22Rv1 (cell line): ENCODE data around the gene PICALM.
"Not testable (repeated sequence)": the region's sequence is repeated elsewhere in the genome, so short reads cannot be mapped to it uniquely, and the experiment has no call there.

Experiments used
- H3K27ac ChIP-seq: fragments of 450-650 bp; 2 replicates; pipeline ENCODE4 v1.5.1; 2017
- CTCF ChIP-seq: fragments of 450-650 bp; IDR thresholded peaks from 2 replicates; pipeline ENCODE4 v1.5.1; 2017; ENCODE audit warnings: mild to moderate bottlenecking
- ZFX ChIP-seq: fragments of 450-650 bp; IDR thresholded peaks from 2 replicates; pipeline ENCODE4 v1.6.1; 2017; ENCODE audit warnings: antibody characterized with exemption, borderline replicate concordance

PICALM gene

GRCh38 chr11:86099874-86100273 lies 31.0 kb upstream of the PICALM start:
- no peak for TF ChIP-seq ZFX
- TF ChIP-seq CTCF, result no peak
- no peak overlapping the region for H3K27ac ChIP-seq

DNA sequence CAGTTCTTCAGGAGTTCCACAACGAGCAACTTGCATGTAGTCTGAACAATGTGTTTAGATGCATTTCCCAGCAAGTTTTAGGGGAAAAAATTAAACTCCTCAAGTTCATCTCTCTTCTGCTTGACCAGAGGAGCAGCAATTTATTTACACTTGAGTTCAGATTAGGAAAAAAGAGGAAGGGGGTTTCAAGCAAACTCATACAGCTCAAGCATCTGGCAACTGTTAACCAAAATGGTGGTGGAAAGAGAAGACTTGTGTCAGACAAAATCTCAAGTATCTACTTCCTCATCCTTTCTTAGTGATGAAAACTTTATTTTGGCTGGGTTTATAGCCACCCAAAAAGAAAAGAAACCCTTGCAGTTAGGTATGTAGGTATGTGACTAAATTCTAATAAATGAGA lies 29.1 kb upstream of the PICALM start:
- no peak for TF ChIP-seq CTCF
- no peak for TF ChIP-seq ZFX

DNA sequence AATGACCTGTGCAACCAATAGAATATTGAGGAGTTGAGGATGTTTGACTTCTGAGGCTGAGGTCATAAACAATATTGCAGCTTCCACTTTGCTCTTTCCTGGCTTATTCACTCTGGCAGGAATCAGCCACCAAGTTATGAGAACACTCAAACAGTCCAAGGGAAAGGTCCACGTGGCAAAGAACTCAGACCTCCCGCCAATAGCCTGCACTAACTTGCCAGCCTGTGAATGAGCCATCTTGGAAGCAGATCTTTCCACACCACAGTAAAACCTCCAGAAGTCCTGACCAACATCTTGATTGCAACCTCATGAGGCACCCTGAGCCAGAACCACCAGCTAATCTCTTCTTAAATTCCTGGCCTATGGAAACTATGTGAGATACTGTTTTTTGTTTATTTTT lies 22.7 kb upstream of the PICALM start:
- H3K27ac ChIP-seq, result no peak overlapping the region
- TF ChIP-seq ZFX (no peak), CTCF (no peak)

More for the DNA sequence above, 29.1 kb upstream of the PICALM start:
- no peak overlapping the region for H3K27ac ChIP-seq

DNA sequence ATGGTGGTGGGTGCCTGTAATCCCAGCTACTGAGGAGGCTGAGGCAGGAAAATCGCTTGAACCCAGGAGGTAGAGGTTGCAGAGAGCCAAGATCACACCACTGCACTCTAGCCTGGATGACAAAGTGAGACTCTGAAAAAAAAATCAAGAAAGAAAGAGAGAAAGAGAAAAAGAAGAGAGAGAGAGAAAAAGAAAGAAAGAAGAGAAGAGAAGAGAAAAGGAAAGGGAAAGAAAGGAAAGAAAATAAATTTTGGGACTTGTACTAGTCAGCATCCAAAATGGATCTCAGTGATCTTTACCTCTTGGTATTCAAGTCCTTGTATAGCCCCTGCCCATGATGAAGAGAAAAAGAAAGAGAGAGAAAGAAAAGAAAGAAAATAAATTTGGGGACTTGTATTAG lies 22.2 kb upstream of the PICALM start:
- TF ChIP-seq CTCF (no peak), ZFX (no peak)
- no peak overlapping the region for H3K27ac ChIP-seq

- H3K27ac ChIP-seq, result no peak overlapping the region
- no peak for TF ChIP-seq ZFX
- no peak for TF ChIP-seq CTCF
These were observed 20.8 kb upstream of the PICALM start for GRCh38 chr11:86089659-86090058.

DNA sequence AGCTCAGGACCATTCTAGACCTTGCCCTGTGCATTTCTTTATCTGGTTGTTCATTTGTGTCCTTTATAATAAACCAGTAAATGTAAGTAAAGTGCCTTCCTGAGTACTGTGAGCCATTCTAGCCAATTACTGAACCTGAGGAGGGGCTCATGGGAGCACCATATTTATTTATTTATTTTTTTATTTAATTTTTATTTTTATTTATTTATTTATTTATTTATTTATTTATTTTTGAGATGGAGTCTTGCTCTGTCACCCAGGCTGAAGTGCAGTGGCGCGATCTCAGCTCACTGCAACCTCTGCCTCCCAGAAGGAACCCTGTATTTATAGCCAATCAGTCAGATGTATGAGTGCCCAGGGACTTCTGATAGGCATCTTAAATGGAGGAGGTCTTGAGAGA lies 18.8 kb upstream of the PICALM start:
- not testable (repeated sequence) for H3K27ac ChIP-seq

DNA sequence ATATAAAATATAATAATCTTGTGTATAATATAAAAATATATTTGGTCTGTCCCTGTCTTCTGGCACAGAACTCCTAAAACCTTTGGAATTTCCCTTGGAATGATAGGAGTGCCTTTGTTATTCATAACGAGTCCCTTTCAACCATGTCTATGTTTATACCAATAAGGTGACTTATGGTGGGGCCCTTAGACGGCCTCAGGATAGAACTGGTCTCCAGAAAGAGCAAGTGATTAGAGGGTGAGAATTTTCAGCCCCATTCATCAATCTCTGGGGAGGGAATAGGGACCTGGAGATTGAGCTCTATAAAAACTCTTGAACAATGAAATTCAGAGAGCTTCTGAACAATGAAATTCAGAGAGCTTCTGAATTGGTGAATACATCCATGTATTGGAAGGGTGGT lies 18.4 kb upstream of the PICALM start:
- TF ChIP-seq CTCF (no peak), ZFX (no peak)
- no peak overlapping the region for H3K27ac ChIP-seq

DNA sequence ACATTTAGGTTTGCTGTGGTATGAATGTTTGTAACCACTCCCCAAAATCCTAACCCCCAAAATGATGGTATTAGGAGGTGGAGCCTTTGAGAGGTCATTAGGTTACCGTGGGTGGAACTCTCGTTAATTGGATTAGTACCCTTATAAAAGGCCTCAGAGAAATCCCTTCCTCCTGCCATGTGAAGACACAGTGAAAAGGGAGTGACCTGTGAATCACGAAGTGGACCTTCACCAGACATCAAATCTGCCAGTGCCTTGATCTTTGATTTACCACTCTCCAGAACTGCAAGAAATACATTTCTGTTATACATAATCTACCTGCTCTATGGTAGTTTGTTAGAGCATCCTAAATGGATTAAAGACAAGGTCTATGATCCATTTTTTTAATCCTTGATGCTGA lies 12.6 kb upstream of the PICALM start:
- H3K27ac ChIP-seq, result no peak overlapping the region
- TF ChIP-seq CTCF (no peak), ZFX (no peak)
